PC-9 (cell line): ENCODE data around the gene TSC22D3. TPM values are rescaled to one million over a fixed set of nuclear protein-coding genes. Genes with fewer than 3 reads are reported as not detected.

Experiments used
- BruUV-seq: library from RNA; stranded (reverse); fragments of 400-500 nt; replicated peaks from 2 replicates; lab custom pipeline; 2021; lab: Mats Ljungman, UMichigan
- CTCF ChIA-PET: fragments of 300-600 bp; sonication (Branson Sonifier 250); formaldehyde crosslinking; loops from one replicate; lab custom pipeline; 2022; ENCODE audit warnings: antibody characterized with exemption; lab: Charles Lee
- POLR2A ChIA-PET: fragments of 300-600 bp; sonication (Branson Sonifier 250); formaldehyde crosslinking; loops from one replicate; lab custom pipeline; 2022; ENCODE audit warnings: antibody characterized with exemption; ENCODE audit not compliant: unreplicated experiment; lab: Charles Lee
- DNase-seq, 2 experiments: peaks; one replicate each; pipeline versions ENCODE4 v3.0.0 to v3.0.0-alpha.2; 2015 to 2022; ENCODE audit warnings: mixed read lengths in 1 of 2
- H2AFZ ChIP-seq: fragments of 200-600 bp; sonication (generic); 2 replicates; pipeline ENCODE4 v1.8.1; 2017; ENCODE audit warnings: antibody characterized with exemption
- H3F3A ChIP-seq: fragments of 200-600 bp; sonication (generic); 2 replicates; pipeline ENCODE4 v1.8.1; 2017; ENCODE audit warnings: antibody characterized with exemption, mild to moderate bottlenecking, low read depth; ENCODE audit not compliant: insufficient read depth
- H3K27ac ChIP-seq: fragments of 200-600 bp; sonication (generic); 2 replicates; pipeline ENCODE4 v1.6.1; 2016; ENCODE audit warnings: mixed run types
- H3K27me3 ChIP-seq: fragments of 200-600 bp; sonication (generic); 2 replicates; pipeline ENCODE4 v1.6.1; 2016; ENCODE audit warnings: low read depth, mixed run types; ENCODE audit not compliant: insufficient read depth
- H3K36me3 ChIP-seq: fragments of 200-600 bp; sonication (generic); 2 replicates; pipeline ENCODE4 v1.6.1; 2016; ENCODE audit warnings: low read depth, mixed run types
- H3K4me1 ChIP-seq: fragments of 200-600 bp; sonication (generic); replicated peaks from 2 replicates; pipeline ENCODE4 v1.6.1; 2016; ENCODE audit warnings: mixed run types; ENCODE audit not compliant: insufficient read depth
- H3K4me2 ChIP-seq: fragments of 200-600 bp; sonication (generic); 2 replicates; pipeline ENCODE4 v1.6.1; 2017; ENCODE audit warnings: mixed run types
- H3K4me3 ChIP-seq: fragments of 200-600 bp; sonication (generic); 2 replicates; pipeline ENCODE4 v1.6.1; 2016; ENCODE audit warnings: mixed run types
- H3K79me2 ChIP-seq: fragments of 200-600 bp; sonication (generic); 2 replicates; pipeline ENCODE4 v1.6.1; 2017; ENCODE audit warnings: low read depth, mixed run types
- H3K9me2 ChIP-seq: fragments of 200-600 bp; sonication (generic); 2 replicates; pipeline ENCODE4 v1.8.1; 2017; ENCODE audit warnings: mild to moderate bottlenecking; ENCODE audit not compliant: insufficient read depth
- H3K9me3 ChIP-seq: fragments of 200-600 bp; sonication (generic); 2 replicates; pipeline ENCODE4 v1.8.1; 2016; ENCODE audit warnings: low read depth; ENCODE audit not compliant: insufficient read depth
- H4K20me1 ChIP-seq: fragments of 200-600 bp; sonication (generic); 2 replicates; pipeline ENCODE4 v1.8.1; 2017; ENCODE audit not compliant: insufficient read depth
- CTCF ChIP-seq: fragments of 200-600 bp; sonication (generic); conservative IDR thresholded peaks from 2 replicates; pipeline ENCODE4 v1.6.1; 2017; ENCODE audit warnings: mixed run types, antibody characterized with exemption, mild to moderate bottlenecking, moderate library complexity
- EZH2 ChIP-seq: fragments of 200-600 bp; sonication (generic); IDR thresholded peaks from 2 replicates; pipeline ENCODE4 v1.8.0; 2017; ENCODE audit warnings: antibody characterized with exemption, low read depth
- intact Hi-C: fragments of 100-400 bp; cut with micrococcal nuclease; formaldehyde crosslinking; loops from one replicate; pipeline ENCODE4 v1.10.0; 2022; ENCODE audit not compliant: unreplicated experiment
- total RNA-seq: library from RNA; stranded (reverse); gene quantifications from 2 replicates; pipeline ENCODE4 v1.2.3, GENCODE V29; 2021

Gene TSC22D3
- total RNA-seq, 1 experiment from 2014 or later, result 43.9 TPM

- Histone ChIP-seq H3K36me3 (no peaks in the 10 kb centered on the region), H2AFZ (no peak overlapping the region), H3K9me2 (no peaks in the 10 kb centered on the region), H3K9me3 (no peaks in the 10 kb centered on the region), H3K4me2 (peak overlapping the region; percentile 83), H3K4me1 (peaks cover 38% of the 10 kb centered on the region), H3K27ac (no peak overlapping the region), H3K79me2 (no peaks in the 10 kb centered on the region), H4K20me1 (no peaks in the 10 kb centered on the region), H3F3A (peaks cover 2% of the 10 kb centered on the region; the same call in 1 of the 2 replicates), H3K27me3 (no peaks in the 10 kb centered on the region), H3K4me3 (no peak overlapping the region)
- CTCF ChIA-PET, result interaction anchor here (0.6 kb wide), 1 partner anchor 101 kb away, joined by 3 read pairs; no protein-coding TSS in a partner anchor
- intact Hi-C loops, result no loop called here
- TF ChIP-seq EZH2, result no peak
- TF ChIP-seq CTCF, result no peak
- no TSS peak for BruUV-seq
- POLR2A ChIA-PET, result interaction anchor here (0.5 kb wide), 1 partner anchor 19 kb away, joined by 6 read pairs; no protein-coding TSS in a partner anchor
- DNase-seq, result no peak
Observed at GRCh38 chrX:107773206-107773605, 2.4 kb downstream of the TSC22D3 start.

- POLR2A ChIA-PET, result no interaction called here
- Histone ChIP-seq H3K27me3 (no peaks in the 10 kb centered on the region), H3K9me2 (no peaks in the 10 kb centered on the region), H3K36me3 (no peaks in the 10 kb centered on the region), H4K20me1 (no peaks in the 10 kb centered on the region), H3K4me1 (peaks cover 55% of the 10 kb centered on the region), H3F3A (peaks cover 23% of the 10 kb centered on the region), H3K9me3 (no peaks in the 10 kb centered on the region), H2AFZ (no peak overlapping the region), H3K79me2 (peaks cover 4% of the 10 kb centered on the region; the same call in 1 of the 2 replicates), H3K4me2 (no peak overlapping the region), H3K27ac (no peak overlapping the region), H3K4me3 (no peak overlapping the region)
- BruUV-seq, result no TSS peak
- CTCF ChIA-PET, result no interaction called here
- TF ChIP-seq EZH2 (no peak), CTCF (no peak)
- intact Hi-C loops, result no loop called here
- no peak for DNase-seq
Observed at GRCh38 chrX:107769581-107770317, 5.8 kb downstream of the TSC22D3 start.

DNA sequence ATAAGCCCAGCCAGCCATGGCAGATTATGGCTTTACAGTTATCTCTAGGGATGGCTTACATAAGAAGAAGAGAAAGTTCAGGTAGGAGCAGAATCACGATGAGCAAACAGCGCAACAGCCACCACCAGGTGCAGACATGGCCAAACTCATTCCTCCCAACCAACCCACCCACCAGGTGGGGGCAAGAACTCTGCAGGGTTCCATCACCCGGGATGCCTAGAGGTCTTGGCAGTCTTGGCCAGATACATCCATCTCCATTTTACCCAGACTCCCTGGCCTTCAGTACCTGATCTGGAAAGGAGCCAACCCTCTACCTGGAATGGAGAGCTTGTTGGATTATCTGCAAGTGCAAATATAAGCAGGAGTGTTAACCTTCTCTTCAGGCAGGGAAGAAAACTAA lies 7.5 kb downstream of the TSC22D3 start:
- Histone ChIP-seq H2AFZ (no peak overlapping the region), H3F3A (peaks cover 32% of the 10 kb centered on the region), H3K27me3 (no peaks in the 10 kb centered on the region), H4K20me1 (no peaks in the 10 kb centered on the region), H3K4me3 (no peak overlapping the region), H3K9me3 (no peaks in the 10 kb centered on the region), H3K36me3 (no peaks in the 10 kb centered on the region), H3K79me2 (peaks cover 4% of the 10 kb centered on the region; the same call in 1 of the 2 replicates), H3K27ac (no peak overlapping the region), H3K4me1 (peaks cover 55% of the 10 kb centered on the region), H3K9me2 (no peaks in the 10 kb centered on the region), H3K4me2 (no peak overlapping the region)
- DNase-seq, result no peak
- BruUV-seq, result no TSS peak
- ChIA-PET POLR2A (no interaction called here), CTCF (no interaction called here)
- TF ChIP-seq CTCF, result no peak
- no peak for TF ChIP-seq EZH2
- intact Hi-C loops, result no loop called here
